HG02970 (cell line): ENCODE data around the gene ELAC1.

Experiments used
- ATAC-seq: cut with Tn5 transposase; IDR thresholded peaks from one replicate; pipeline ENCODE4 v1.9.1; 2021; ENCODE audit warnings: mild to moderate bottlenecking, moderate library complexity, moderate number of reproducible peaks; ENCODE audit not compliant: unreplicated experiment, low FRiP score

ELAC1 gene

DNA sequence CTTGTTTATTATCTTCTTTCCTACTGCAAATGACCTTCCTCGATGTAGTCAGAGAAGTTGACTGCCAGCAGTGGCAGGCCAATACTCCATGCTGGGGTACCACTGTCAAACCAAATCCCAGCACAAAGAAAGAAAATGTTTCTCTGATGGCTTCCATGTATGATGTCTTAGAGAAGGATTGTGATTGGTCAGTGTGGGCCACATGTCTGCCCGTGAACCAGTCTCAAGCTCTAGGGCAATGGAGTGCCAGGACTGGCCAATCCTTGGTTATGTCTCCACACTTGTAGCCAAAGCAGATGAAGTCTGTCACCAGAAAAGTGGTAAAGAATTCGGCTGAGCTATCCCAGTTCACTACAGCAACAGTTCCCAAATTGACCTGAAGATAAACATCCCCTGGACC lies 44.6 kb downstream of the ELAC1 start:
- ATAC-seq, result no peak

DNA sequence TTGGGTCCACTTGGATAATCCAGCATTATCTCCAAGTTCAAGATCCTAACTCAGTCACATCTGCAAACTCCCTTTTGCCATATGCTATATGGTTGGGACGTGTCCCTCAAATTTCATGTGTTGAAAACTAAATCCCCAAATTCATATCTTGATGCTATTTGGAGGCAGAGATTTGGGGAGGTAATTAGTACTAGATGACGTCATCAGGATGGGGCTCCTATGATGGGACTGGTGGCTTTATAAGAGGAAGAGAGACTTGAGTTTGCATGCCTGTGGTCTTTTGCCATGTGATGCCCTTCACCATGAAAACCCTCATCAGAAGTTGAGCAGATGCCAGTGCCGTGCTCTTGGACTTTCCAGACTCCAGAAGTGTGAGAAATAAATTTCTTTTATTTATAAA lies 45.4 kb downstream of the ELAC1 start:
- no peak for ATAC-seq

DNA sequence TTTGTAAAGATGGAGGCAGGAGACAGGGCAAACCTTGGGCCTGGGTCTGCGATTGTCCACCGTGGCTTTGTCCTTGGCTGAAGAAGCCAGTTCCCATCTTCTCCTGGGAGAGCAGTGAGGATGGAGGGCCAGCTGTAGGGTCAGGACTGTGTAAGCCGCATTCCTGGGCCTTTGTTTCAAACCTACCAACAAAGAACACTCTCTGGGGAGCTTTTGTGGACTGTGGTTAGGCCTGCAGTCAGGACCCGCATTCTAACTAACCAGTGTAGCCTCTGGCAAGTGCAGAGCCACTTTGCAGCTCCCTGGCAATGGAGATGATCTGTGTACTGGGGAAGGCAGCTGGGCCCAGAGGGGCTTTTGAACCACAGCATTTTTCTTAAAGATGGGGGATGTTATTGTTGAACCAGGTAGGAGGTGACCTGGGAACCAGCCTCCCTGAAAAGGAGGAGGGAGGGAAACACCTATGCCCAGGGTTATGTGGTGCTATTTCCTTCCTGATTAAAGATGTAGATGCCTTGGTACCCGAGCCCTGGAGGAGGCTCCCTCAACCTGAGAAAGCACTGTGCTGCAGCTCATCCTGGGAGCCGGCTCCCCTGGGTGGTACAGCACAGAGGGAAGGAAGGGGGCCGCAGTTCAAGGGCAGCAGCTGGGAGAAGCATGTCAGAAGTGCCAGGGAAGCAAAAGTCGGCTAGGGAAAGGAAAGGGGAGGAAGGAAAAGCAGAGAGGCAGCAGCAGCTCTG lies 49.5 kb downstream of the ELAC1 start:
- no peak for ATAC-seq

DNA sequence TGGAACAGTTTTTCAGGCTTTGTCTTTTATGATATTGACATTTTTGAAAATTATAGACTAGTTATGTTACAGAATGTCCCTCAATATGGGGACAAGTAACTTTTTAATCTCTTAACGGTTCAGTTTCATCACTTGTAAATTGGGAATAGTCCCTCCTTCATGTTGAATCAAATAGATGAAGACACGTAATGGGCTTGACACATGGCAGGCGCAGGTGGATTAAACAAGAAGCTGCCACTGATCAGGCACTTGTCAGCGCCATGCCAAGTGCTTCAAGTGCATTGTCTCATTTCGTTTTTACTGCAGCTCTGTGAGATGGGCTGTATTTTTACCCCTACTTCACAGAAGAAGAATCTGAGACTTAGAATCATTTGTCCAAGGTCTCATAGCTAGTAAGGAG lies 52.7 kb downstream of the ELAC1 start:
- ATAC-seq, result no peak

DNA sequence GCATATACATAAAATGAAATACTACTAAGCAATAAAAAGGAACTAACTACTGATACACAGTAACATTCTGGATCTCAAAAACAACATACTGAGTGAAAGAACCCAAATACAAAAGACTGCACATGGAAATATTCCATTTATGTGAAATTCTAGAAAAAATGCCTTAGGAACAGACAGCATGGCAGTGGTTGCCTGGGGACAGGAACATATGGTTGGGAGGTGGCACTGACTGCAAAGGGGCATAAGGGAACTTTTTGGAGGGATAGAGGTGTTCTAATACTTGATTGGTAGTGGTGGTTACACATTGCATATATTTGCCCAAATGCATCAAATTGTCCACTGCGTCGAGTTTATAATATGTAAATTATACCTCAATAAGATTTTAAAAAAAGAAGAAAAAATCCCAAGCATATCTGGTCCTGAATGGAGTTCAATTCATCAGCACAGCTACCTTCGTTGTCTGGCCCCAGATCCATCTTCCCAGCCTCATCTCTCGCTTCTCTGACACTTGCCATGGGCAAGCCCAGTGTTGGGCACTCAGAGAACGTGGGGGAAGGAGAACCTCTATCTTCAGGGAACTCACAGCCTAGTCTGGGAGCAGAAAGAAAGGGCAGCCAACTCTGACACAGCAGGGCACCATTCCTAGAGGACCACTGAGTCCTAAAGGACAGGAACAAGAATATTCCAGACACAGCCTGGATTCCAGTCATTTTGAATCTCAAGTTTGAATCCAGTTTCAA lies 53.6 kb downstream of the ELAC1 start:
- no peak for ATAC-seq

DNA sequence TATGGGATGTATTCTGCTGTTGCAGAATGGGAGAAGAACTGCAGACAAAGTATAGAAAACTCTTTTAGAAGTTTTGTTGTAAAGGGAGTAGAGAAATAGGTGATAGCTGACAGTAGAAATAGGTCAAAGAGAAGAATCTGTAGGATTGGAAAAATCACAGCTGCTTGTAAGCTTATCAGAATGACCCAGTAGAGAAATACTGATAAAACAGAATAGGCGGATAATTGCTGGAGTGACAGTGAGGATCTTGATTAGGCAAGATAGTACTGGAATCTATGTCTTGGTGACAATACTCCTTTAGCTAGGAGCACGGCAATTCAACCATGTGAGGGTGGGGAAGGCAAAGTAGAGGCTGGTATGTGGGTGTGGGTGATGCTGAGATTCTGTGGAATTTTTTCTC lies 57.7 kb downstream of the ELAC1 start:
- ATAC-seq, result no peak

DNA sequence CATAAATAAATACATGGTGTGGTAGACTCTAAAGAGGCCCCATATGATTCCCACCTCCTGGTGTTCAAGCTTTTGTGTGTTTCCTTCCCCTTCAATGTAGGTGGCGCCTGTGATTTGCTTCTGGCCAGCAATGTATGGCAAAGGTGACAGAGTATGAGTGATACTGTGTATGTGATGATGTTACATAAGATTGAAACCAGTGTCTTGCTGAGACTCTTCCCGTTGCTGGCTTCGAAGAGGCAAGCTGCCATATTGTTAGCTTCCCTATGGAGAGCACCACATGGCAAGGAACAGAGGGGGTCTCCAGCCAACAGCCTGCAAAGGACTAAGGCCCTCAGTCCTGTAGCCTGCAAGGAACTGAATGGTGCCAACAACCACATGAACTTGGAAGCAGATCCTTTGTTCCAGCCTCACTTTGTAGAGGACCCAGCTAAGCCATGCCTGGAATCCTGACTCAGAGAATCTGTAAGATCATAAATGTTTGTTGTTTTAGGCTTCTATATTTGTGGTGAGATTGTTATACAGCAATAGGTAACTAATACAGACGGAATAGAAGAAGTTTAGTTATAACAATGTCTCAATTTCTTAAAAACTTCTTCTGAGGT lies 60.5 kb downstream of the ELAC1 start:
- no peak for ATAC-seq

DNA sequence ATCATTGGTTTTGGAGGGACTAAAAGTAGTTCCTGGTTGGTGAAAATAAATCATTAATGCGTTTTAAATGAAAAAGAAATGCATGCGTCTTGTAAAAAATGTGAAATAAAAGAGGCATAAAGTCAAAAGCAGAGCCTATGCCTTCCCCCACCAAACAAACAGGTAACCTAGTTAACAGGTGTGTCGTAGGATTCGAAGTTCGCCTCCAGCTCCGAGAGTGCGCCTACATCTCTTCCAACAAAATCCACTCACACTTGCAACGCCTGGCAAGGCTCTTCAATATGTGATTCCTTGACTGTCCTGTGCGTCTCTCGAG lies 61.5 kb downstream of the ELAC1 start:
- no peak for ATAC-seq

DNA sequence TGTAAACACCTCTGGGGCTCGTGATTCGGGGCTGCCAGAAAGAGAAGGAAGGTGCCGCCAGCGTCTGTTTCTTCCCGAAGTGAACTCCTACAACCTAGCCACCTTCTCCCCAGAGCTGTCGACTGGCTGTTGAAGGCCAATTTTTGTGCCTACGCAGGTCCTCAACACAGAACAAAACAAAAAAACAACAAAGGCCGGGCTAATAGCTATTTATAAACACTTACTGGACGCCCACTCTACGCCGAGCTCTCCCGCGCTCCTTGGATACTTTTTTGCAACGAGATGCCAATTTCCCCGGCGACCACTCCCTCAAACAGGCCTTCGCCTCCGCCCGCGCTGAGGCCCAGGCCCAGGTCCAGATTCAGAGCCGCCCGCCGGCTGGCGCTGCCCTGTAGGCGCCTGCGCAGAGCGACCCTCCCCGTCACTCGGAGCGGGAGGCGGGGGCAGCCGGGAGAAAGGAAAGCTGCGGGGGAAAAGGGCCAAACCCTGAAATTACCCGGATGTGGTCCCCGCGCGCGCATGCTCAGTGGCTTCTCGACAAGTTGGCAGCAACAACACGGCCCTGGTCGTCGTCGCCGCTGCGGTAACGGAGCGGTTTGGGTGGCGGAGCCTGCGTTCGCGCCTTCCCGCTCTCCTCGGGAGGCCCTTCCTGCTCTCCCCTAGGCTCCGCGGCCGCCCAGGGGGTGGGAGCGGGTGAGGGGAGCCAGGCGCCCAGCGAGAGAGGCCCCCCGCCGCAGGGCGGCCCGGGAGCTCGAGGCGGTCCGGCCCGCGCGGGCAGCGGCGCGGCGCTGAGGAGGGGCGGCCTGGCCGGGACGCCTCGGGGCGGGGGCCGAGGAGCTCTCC lies 62.1 kb downstream of the ELAC1 start, which contains the start of gene SMAD4:
Gene SMAD4 (plus strand): TSS at position 520 of the 843 bp plus-strand sequence. CDS start 16,834 bp downstream, outside the sequence.
- peak; percentile 80 for ATAC-seq

DNA sequence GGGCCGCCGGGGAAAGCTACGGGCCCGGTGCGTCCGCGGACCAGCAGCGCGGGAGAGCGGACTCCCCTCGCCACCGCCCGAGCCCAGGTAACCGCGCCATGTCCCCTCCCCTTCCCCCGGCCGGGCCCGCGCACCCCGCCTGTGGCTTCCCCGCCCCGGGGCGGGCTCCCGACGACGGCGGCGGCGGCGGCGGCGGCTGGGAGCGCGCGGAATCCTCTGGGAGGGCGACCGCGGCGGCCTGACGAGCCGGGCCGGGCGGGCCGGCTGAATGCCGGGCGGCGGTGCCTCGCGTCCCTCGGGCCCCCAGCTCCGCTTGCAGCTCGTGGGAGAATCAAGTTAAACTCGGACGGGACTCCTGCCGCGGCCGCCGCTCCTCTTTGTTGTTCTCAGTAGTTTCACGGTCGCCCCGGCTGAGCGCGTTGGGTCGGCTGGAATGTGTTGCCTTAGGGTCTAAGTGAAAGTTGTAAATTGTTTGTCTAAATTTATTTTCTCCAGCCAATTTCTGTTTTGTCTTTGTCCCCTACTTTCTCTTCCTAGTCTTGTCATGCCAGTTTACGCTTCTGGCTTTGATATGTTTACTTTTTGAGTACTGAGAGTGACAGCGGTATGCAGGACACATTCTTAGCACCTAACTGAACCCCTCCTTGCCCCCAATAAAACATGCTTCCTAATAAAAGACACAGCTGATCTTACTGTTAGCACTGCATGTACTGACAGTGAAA lies 62.9 kb downstream of the ELAC1 start:
- ATAC-seq, result peak; percentile 59

DNA sequence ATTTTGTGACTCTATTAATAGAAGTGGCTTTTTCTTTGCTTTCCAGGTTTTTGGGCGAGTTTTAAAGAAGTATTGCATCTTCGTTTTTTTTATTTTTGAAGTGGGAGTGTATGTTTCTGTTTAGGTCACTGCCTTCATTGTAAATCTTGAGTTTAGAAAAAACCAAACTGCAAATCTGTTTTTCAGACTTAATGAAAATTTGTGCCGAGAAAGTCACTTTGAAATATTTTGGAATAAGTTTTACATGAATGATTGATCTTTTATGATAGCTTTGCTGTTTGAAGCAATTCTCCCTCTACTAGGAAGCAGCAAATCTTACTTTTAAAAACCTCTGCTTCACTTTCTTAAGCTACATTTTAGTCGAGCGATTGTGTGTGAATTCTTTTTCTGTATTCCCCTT lies 64.4 kb downstream of the ELAC1 start:
- no peak for ATAC-seq

DNA sequence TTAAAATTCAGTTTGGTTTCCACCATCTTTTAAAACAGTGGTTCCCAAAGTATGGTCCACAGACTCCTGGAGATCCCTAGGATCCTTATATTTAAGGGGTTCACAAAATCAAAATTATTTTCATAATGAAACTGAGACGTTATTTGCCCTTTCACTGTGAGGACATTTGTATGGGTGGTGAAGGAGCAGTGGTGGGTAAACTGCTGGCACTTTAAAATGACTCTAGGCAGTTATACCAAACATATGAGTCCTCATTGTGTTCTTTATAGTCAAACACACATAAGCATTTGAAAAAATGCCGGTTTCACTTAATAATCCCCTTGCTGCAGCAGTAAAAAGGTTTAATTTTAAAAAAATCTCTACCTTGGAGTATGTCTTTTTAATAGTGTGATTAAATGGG lies 69.4 kb downstream of the ELAC1 start:
- no peak for ATAC-seq
